HepG2 (cell line): ENCODE measurements around the gene PCDHB2. TPM values are rescaled to one million over a fixed set of nuclear protein-coding genes. Genes with fewer than 3 reads are reported as not detected.

Experiments used
- ETV5 ChIP-seq: IDR thresholded peaks from 2 replicates; pipeline ENCODE4 v1.6.1; 2018; ENCODE audit warnings: missing biosample characterization, missing genetic modification reagents, inconsistent platforms, borderline replicate concordance
- FOXK1 ChIP-seq: sonication (generic); formaldehyde crosslinking; IDR thresholded peaks from 2 replicates; pipeline ENCODE4 v1.4.0; 2020; ENCODE audit warnings: low read depth, missing genetic modification reagents, borderline replicate concordance
- GATAD1 ChIP-seq: IDR thresholded peaks from 2 replicates; pipeline ENCODE4 v1.6.1; 2016; ENCODE audit warnings: missing genetic modification reagents, missing compliant biosample characterization
- IKZF4 ChIP-seq: sonication (generic); formaldehyde crosslinking; IDR thresholded peaks from 2 replicates; pipeline ENCODE4 v1.5.1; 2020; ENCODE audit warnings: borderline replicate concordance, mild to moderate bottlenecking, low read depth, missing genetic modification reagents; ENCODE audit errors: not compliant biosample characterization
- PITX1 ChIP-seq: sonication (generic); formaldehyde crosslinking; IDR thresholded peaks from 2 replicates; pipeline ENCODE4 v1.5.1; 2020; ENCODE audit warnings: mild to moderate bottlenecking, missing genetic modification reagents
- RARG ChIP-seq: sonication (generic); formaldehyde crosslinking; IDR thresholded peaks from 2 replicates; pipeline ENCODE4 v1.4.0; 2020; ENCODE audit warnings: low read depth, mild to moderate bottlenecking, missing genetic modification reagents
- RBAK ChIP-seq: sonication (generic); formaldehyde crosslinking; IDR thresholded peaks from 2 replicates; pipeline ENCODE4 v1.5.1; 2020; ENCODE audit warnings: mild to moderate bottlenecking, missing genetic modification reagents
- SALL1 ChIP-seq: sonication (generic); formaldehyde crosslinking; IDR thresholded peaks from 2 replicates; pipeline ENCODE4 v1.8.0; 2022; ENCODE audit warnings: mild to moderate bottlenecking, missing genetic modification reagents
- SOX6 ChIP-seq, 2 experiments: fragments of 450-650 bp in 1 of 2; sonication (generic) in 1 of 2; formaldehyde crosslinking in 1 of 2; IDR thresholded peaks; 2 replicates each; pipeline versions ENCODE4 v1.4.0 to v1.6.1; 2017 to 2020; ENCODE audit warnings: antibody characterized with exemption in 1 of 2, mild to moderate bottlenecking in 1 of 2, missing genetic modification reagents in 1 of 2
- SRSF1 ChIP-seq: fragments of 200-400 bp; formaldehyde crosslinking; optimal IDR thresholded peaks from 2 replicates; pipeline ENCODE3; 2017; ENCODE audit warnings: mild to moderate bottlenecking, low read depth, low read length, moderate library complexity
- ZBTB7A ChIP-seq: sonication (generic); formaldehyde crosslinking; IDR thresholded peaks from 2 replicates; pipeline ENCODE4 v1.8.0; 2022; ENCODE audit warnings: mild to moderate bottlenecking, missing genetic modification reagents
- ZFP62 ChIP-seq: sonication (generic); formaldehyde crosslinking; IDR thresholded peaks from 2 replicates; pipeline ENCODE4 v1.4.0; 2020; ENCODE audit warnings: missing genetic modification reagents
- ZKSCAN8 ChIP-seq: IDR thresholded peaks from 2 replicates; pipeline ENCODE4 v1.6.1; 2016; ENCODE audit warnings: borderline replicate concordance, missing genetic modification reagents, missing compliant biosample characterization
- ZNF10 ChIP-seq: sonication (generic); formaldehyde crosslinking; IDR thresholded peaks from 2 replicates; pipeline ENCODE4 v1.4.0; 2020; ENCODE audit warnings: mild to moderate bottlenecking, low read depth, missing genetic modification reagents, borderline replicate concordance
- ZNF18 ChIP-seq: sonication (generic); formaldehyde crosslinking; IDR thresholded peaks from 2 replicates; pipeline ENCODE4 v1.8.0; 2022; ENCODE audit warnings: mild to moderate bottlenecking, missing genetic modification reagents; ENCODE audit not compliant: insufficient replicate concordance
- ZNF414 ChIP-seq: sonication (generic); formaldehyde crosslinking; IDR thresholded peaks from 2 replicates; pipeline ENCODE4 v1.5.0; 2020; ENCODE audit warnings: missing genetic modification reagents
- ZNF510 ChIP-seq: sonication (generic); formaldehyde crosslinking; IDR thresholded peaks from 2 replicates; pipeline ENCODE4 v1.4.0; 2020; ENCODE audit warnings: low read depth, mild to moderate bottlenecking, missing genetic modification reagents
- ZNF513 ChIP-seq: sonication (generic); formaldehyde crosslinking; conservative IDR thresholded peaks from 2 replicates; pipeline ENCODE4 v1.5.0; 2020; ENCODE audit warnings: missing genetic modification reagents
- ZNF619 ChIP-seq: sonication (generic); formaldehyde crosslinking; IDR thresholded peaks from 2 replicates; pipeline ENCODE4 v1.4.0; 2020; ENCODE audit warnings: mild to moderate bottlenecking, missing genetic modification reagents
- ZNF652 ChIP-seq: IDR thresholded peaks from 2 replicates; pipeline ENCODE4 v1.6.1; 2016; ENCODE audit warnings: low read depth, borderline replicate concordance
- ZNF737 ChIP-seq: sonication (generic); formaldehyde crosslinking; IDR thresholded peaks from 2 replicates; pipeline ENCODE4 v1.5.0; 2020; ENCODE audit warnings: missing genetic modification reagents, mild to moderate bottlenecking, borderline replicate concordance
- ZNF891 ChIP-seq: sonication (generic); formaldehyde crosslinking; IDR thresholded peaks from 2 replicates; pipeline ENCODE4 v1.5.0; 2020; ENCODE audit warnings: mild to moderate bottlenecking, missing genetic modification reagents
- polyA plus RNA-seq, 8 experiments: library from polyadenylated mRNA; depleted of rRNA in 3 of 8; stranded (reverse) in 7 of 8; unstranded in 1 of 8; fragments of >200 nt; fragmentation: Illumina TruSeq in 4 of 8; extraction: Trizol in 4 of 8; gene quantifications; 2 replicates each; pipeline versions ENCODE4 v1.2.1 to v1.2.3, GENCODE V29; 2011 to 2016; ENCODE audit warnings: low read depth in 4 of 8, missing spikeins in 1 of 8, mixed read lengths in 1 of 8; ENCODE audit not compliant: insufficient read depth in 1 of 8
- total RNA-seq, 5 experiments: library from RNA; depleted of rRNA; stranded (reverse); fragments of >200 nt; fragmentation: Illumina TruSeq; extraction: Trizol; gene quantifications; 2 replicates each; pipeline ENCODE4 v1.2.3, GENCODE V29; 2016; ENCODE audit warnings: low read depth in 1 of 5

PCDHB2 gene
- total and polyA plus RNA-seq, 2 of the 13 experiments (the other 11 are each of a cell fraction or from before 2014, with no cell fraction given), result 7.1 to 7.5 TPM

GRCh38 chr5:141094481-141095262 lies at the start of gene PCDHB2 (continued):
- TF ChIP-seq ZKSCAN8 (CRISPR knock-in tag), result 0 out of 2 replicates have a peak, but pooled peaks have one; percentile 45
- TF ChIP-seq ZNF513 (CRISPR knock-in tag), result no peak
- TF ChIP-seq ZNF891, result 0 out of 2 replicates have a peak, but pooled peaks have one; percentile 37
- no peak for TF ChIP-seq ETV5
- TF ChIP-seq RBAK (CRISPR knock-in tag), result no peak
- TF ChIP-seq ZNF737 (CRISPR knock-in tag), result 0 out of 2 replicates have a peak, but pooled peaks have one; percentile 21
- TF ChIP-seq FOXK1, result peak; percentile 26; the same call in 1 of the 2 replicates
- TF ChIP-seq SOX6 (IDR thresholded peaks at IDR 0.05), result no peak
- peak; percentile 15; the same call in 1 of the 2 replicates for TF ChIP-seq SOX6 (CRISPR knock-in tag; IDR thresholded peaks at IDR 0.05)
- TF ChIP-seq GATAD1 (CRISPR knock-in tag), result peak; percentile 61
- no peak for TF ChIP-seq RARG (CRISPR knock-in tag)
- TF ChIP-seq ZNF510 (CRISPR knock-in tag), result no peak
- no peak for TF ChIP-seq ZBTB7A (CRISPR knock-in tag)
- TF ChIP-seq SALL1, result peak; percentile 36; the same call in 1 of the 2 replicates
- 0 out of 2 replicates have a peak, but pooled peaks have one; percentile 65 for TF ChIP-seq ZNF414 (CRISPR knock-in tag)
- 0 out of 2 replicates have a peak, but pooled peaks have one; percentile 11 for TF ChIP-seq PITX1 (CRISPR knock-in tag)
- TF ChIP-seq IKZF4 (CRISPR knock-in tag), result no peak
- TF ChIP-seq ZNF619, result no peak
- TF ChIP-seq ZNF10, result no peak
- no peak for TF ChIP-seq SRSF1
- TF ChIP-seq ZNF18 (CRISPR knock-in tag), result no peak
- no peak for TF ChIP-seq ZNF652 (CRISPR knock-in tag)
- TF ChIP-seq ZFP62, result no peak
